ENCODE data around the gene CACNA1G. TPM values are rescaled to one million over a fixed set of nuclear protein-coding genes. Genes with fewer than 3 reads are reported as not detected.
A peak's percentile ranks its signal among the peaks of the same experiment; 100 is the strongest.

Gene CACNA1G
- total and polyA plus RNA-seq, 10 donors, result 0.02 to 1.3 (median 0.09) TPM; not detected in 1

- Histone ChIP-seq H3K36me3 (no peaks in the 10 kb centered on the region), H3K4me1 (peaks cover 0 to 30% (median 16%) of the 10 kb centered on the region in 6 donors), H3K9me3 (no peaks in the 10 kb centered on the region), H3K27ac (no peak overlapping the region), H3K27me3 (replicated peaks in 1 of 7) (peaks cover 0 to 69% (median 34%) of the 10 kb centered on the region in 7 donors), H3K4me3 (no peak overlapping the region)
- intact Hi-C loops (cut with DNase I; ENCODE audit: low total_unique reads), result no loop called here
- TF ChIP-seq POLR2A (IDR thresholded peaks at IDR 0.05), result no peak
- whole genome bisulfite sequencing, 5 donors, result 12 to 23% (median 20%) methylated on average over 4 to 5 of the region's 5 CpGs
- no peak for DNase-seq
Measured at GRCh38 chr17:50533185-50533584, 27.3 kb upstream of the CACNA1G start.

- Histone ChIP-seq H3K4me3 (peak overlapping the region in 1 of 8 donors; percentile 18), H3K36me3 (no peaks in the 10 kb centered on the region), H3K9me3 (no peaks in the 10 kb centered on the region), H3K27me3 (replicated peaks in 1 of 7) (peaks cover 0 to 64% (median 34%) of the 10 kb centered on the region in 7 donors), H3K27ac (no peak overlapping the region), H3K4me1 (peaks cover 0 to 30% (median 16%) of the 10 kb centered on the region in 6 donors)
- no peak for DNase-seq
- TF ChIP-seq POLR2AphosphoS5 (IDR thresholded peaks at IDR 0.05) (no peak), POLR2A (IDR thresholded peaks at IDR 0.05) (no peak), CTCF (IDR thresholded peaks at IDR 0.05 in 8 of 11, conservative IDR thresholded peaks at IDR 0.05 in 3 of 11) (no peak)
- intact Hi-C loops (cut with DNase I; ENCODE audit: low total_unique reads), result no loop called here
- 1 to 9% (median 4%) methylated on average over 16 to 17 of the region's 17 CpGs for WGBS, 5 donors
Measured at GRCh38 chr17:50533720-50534148, 26.8 kb upstream of the CACNA1G start.

- no peak for DNase-seq
- Histone ChIP-seq H3K4me3 (no peak overlapping the region), H3K27me3 (replicated peaks in 1 of 7) (peaks cover 0 to 57% (median 32%) of the 10 kb centered on the region in 7 donors), H3K4me1 (peaks cover 0 to 30% (median 16%) of the 10 kb centered on the region in 6 donors), H3K36me3 (no peaks in the 10 kb centered on the region), H3K9me3 (no peaks in the 10 kb centered on the region), H3K27ac (no peak overlapping the region)
- intact Hi-C loops (cut with DNase I; ENCODE audit: low total_unique reads), result no loop called here
- TF ChIP-seq POLR2AphosphoS5 (IDR thresholded peaks at IDR 0.05) (no peak), POLR2A (IDR thresholded peaks at IDR 0.05) (no peak), CTCF (IDR thresholded peaks at IDR 0.05 in 8 of 11, conservative IDR thresholded peaks at IDR 0.05 in 3 of 11) (peak in 1 of 11 experiments; percentile 22)
- 57 to 72% (median 61%) methylated on average over 18 to 24 of the region's 24 CpGs for whole genome bisulfite sequencing, 5 donors
Measured at GRCh38 chr17:50534222-50534978, 26.1 kb upstream of the CACNA1G start.

- H3K9me3 ChIP-seq, result no peaks in the 10 kb centered on the region
- no peaks in the 10 kb centered on the region for H3K36me3 ChIP-seq
- TF ChIP-seq POLR2A (IDR thresholded peaks at IDR 0.05), result no peak
- no peak for TF ChIP-seq CTCF (IDR thresholded peaks at IDR 0.05 in 8 of 11, conservative IDR thresholded peaks at IDR 0.05 in 3 of 11)
- TF ChIP-seq POLR2AphosphoS5 (IDR thresholded peaks at IDR 0.05), result no peak
- intact Hi-C loops (cut with DNase I; ENCODE audit: low total_unique reads), result no loop called here
- H3K4me3 ChIP-seq, result no peak overlapping the region
- no peak overlapping the region for H3K27ac ChIP-seq
- DNase-seq, result no peak
- H3K27me3 ChIP-seq (replicated peaks in 1 of 7), result peaks cover 0 to 51% (median 30%) of the 10 kb centered on the region in 7 donors
- peaks cover 0 to 30% (median 16%) of the 10 kb centered on the region in 6 donors for H3K4me1 ChIP-seq
- 91 to 98% (median 96%) methylated on average over 2 of the region's 2 CpGs for WGBS, 5 donors
Measured at GRCh38 chr17:50534979-50535326, 25.6 kb upstream of the CACNA1G start.

All from spleen (tissue), 11 donors.